Left ventricle myocardium inferior (tissue), 1 donor: ENCODE results near the gene ATIC. TPM values are rescaled to one million over a fixed set of nuclear protein-coding genes. Genes with fewer than 3 reads are reported as not detected.
"Not testable (repeated sequence)": the region's sequence is repeated elsewhere in the genome, so short reads cannot be mapped to it uniquely, and the experiment has no call there.

Experiments used
- DNase-seq: peaks from one replicate; pipeline ENCODE4 v3.0.0-alpha.2; 2020
- H3K27ac ChIP-seq: fragments of 200-600 bp; replicated peaks from 2 replicates; pipeline ENCODE4 v1.8.0; 2021
- H3K27me3 ChIP-seq: fragments of 200-600 bp; 2 replicates; pipeline ENCODE4 v1.8.0; 2021; ENCODE audit warnings: low read depth
- H3K36me3 ChIP-seq: fragments of 200-600 bp; 2 replicates; pipeline ENCODE4 v1.8.0; 2021
- H3K4me1 ChIP-seq: fragments of 200-600 bp; 2 replicates; pipeline ENCODE4 v1.8.0; 2021
- H3K4me3 ChIP-seq: fragments of 200-600 bp; 2 replicates; pipeline ENCODE4 v1.8.0; 2021; ENCODE audit warnings: mild to moderate bottlenecking, moderate library complexity
- H3K9me3 ChIP-seq: fragments of 200-600 bp; replicated peaks from 2 replicates; pipeline ENCODE4 v1.8.0; 2021
- intact Hi-C: fragments of 100-400 bp; cut with micrococcal nuclease; formaldehyde crosslinking; loops from one replicate; pipeline ENCODE4 v1.11.0; 2022
- total RNA-seq: library from RNA; stranded (reverse); fragmentation: NEBNext Ultra II Directional; extraction: Animal tissue kit (Norgen Biotek cat#: 25700); gene quantifications from one replicate; pipeline ENCODE4 v1.2.1, GENCODE V29; 2021
- TF ChIP-seq, protein P1 (sequence below): fragments of 200-600 bp; IDR thresholded peaks from 2 replicates; pipeline ENCODE4 v1.8.0; 2021; ENCODE audit warnings: antibody characterized with exemption, mild to moderate bottlenecking, borderline replicate concordance
- donor health status: DM: no; HTN: yes; CAD: no; lungs with severe emphysema.

The ATIC gene
- total RNA-seq, 1 donor from 2014 or later: 47.1 TPM

DNA sequence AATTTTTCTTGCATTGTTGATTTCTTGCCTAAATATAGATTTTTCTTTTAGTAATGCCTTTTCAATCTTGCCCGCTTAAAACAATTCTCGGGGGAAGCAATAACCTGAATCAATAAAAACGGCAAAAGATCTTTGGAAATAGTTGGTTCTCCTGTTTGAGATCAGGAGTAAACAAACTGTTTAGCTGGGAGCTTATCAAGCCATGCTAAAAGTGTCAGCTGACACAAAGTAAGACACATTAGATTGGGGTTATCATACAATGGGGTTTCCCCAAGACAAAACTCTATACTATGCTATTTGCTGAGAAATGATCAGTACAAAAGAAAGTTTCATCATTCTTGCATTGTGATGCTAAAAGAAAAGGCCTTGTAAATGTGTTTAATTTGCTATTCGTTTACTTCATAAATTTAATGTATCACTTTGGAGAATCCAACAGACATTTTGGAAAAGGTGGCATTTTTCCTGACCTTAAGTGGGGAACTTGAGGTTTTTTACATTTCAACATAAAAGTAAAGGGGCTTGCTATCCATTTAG, 46.5 kb downstream of the ATIC start:
- TF ChIP-seq, protein P1, sequence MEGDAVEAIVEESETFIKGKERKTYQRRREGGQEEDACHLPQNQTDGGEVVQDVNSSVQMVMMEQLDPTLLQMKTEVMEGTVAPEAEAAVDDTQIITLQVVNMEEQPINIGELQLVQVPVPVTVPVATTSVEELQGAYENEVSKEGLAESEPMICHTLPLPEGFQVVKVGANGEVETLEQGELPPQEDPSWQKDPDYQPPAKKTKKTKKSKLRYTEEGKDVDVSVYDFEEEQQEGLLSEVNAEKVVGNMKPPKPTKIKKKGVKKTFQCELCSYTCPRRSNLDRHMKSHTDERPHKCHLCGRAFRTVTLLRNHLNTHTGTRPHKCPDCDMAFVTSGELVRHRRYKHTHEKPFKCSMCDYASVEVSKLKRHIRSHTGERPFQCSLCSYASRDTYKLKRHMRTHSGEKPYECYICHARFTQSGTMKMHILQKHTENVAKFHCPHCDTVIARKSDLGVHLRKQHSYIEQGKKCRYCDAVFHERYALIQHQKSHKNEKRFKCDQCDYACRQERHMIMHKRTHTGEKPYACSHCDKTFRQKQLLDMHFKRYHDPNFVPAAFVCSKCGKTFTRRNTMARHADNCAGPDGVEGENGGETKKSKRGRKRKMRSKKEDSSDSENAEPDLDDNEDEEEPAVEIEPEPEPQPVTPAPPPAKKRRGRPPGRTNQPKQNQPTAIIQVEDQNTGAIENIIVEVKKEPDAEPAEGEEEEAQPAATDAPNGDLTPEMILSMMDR: no peak
- intact Hi-C loops: no loop called here
- H3K27me3 ChIP-seq: no peaks in the 10 kb centered on the region
- peaks cover 36% of the 10 kb centered on the region for H3K36me3 ChIP-seq
- H3K4me1 ChIP-seq: no peaks in the 10 kb centered on the region
- no peaks in the 10 kb centered on the region for H3K9me3 ChIP-seq
- DNase-seq: no peak
- H3K27ac ChIP-seq: no peak overlapping the region
- H3K4me3 ChIP-seq: no peak overlapping the region

DNA sequence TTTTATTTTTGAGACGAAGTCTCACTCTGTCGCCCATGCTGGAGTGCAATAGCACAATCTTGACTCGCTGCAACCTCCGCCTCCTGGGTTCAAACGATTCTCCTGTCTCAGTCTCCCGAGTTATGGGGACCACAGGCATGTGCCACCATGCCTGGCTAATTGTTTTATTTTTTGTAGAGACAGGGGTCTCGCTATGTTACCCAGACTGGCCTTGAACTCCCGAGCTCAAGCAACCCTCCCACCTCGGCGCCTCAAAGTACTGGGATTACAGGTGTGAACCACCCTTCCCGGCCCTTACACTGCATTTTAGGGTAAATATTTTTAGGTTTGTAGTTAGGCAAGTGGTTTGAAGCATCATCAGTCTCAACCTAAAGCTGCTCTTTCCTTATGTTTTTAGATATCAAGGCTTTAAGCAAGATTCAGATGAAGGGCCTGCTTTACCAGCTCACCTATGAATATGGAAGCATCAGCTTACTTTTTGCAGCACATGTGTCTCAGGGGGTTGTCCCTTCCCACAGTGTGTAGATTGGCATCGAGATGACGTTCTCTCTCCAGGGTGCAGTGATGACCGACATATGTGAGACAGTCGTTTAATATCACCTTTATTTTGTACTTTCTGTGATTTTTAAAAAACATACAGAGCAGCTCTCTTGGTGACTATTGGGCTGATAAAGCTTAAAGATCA, 47.2 kb downstream of the ATIC start:
- Histone ChIP-seq H3K4me1 (no peaks in the 10 kb centered on the region), H3K4me3 (no peak overlapping the region), H3K27ac (no peak overlapping the region), H3K27me3 (no peaks in the 10 kb centered on the region), H3K9me3 (no peaks in the 10 kb centered on the region), H3K36me3 (peaks cover 43% of the 10 kb centered on the region)
- intact Hi-C loops: no loop called here
- no peak for DNase-seq
- TF ChIP-seq, protein P1: no peak

DNA sequence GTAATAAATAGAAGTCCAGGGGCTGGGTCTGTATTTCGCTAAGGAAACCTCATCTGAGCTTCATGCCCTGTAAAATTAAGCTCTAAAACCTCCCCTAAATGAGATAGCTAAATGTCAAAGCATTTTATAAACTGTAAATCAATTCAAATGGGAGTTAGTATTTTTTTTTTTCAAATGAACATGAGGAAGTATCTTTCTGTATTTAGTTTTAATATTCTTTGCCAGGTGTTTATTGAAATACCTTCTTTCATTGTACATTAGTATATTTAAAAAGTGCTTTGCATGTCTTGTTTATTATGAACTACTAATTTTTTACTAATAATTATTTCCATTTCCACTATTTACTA, 47.7 kb downstream of the ATIC start:
- Histone ChIP-seq H3K9me3 (no peaks in the 10 kb centered on the region), H3K27ac (no peak overlapping the region), H3K36me3 (peaks cover 48% of the 10 kb centered on the region), H3K4me3 (no peak overlapping the region), H3K4me1 (no peaks in the 10 kb centered on the region), H3K27me3 (no peaks in the 10 kb centered on the region)
- no peak for DNase-seq
- TF ChIP-seq, protein P1: no peak
- intact Hi-C loops: no loop called here

DNA sequence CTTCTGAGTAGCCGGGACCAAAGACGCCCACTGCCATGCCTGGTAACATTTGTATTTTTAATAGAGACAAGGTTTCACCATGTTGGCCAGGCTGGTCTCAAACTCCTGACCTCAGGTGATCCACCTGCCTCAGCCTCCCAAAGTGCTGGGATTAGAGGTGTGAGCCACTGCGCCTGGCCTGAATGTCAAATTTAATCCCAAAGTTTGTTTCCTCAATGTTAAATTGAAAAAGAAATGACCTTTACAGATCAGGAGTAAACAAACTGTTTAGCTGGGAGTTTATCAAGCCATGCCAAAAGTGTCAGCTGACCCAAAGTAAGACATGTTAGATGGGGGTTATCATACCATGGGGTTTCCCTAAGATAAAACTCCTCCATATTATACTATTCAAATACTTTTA, 48.2 kb downstream of the ATIC start:
- H3K36me3 ChIP-seq: peaks cover 53% of the 10 kb centered on the region
- H3K4me3 ChIP-seq, DNase-seq, H3K4me1 ChIP-seq, H3K27ac ChIP-seq, intact Hi-C loops, H3K27me3 ChIP-seq, H3K9me3 ChIP-seq: not testable (repeated sequence)

DNA sequence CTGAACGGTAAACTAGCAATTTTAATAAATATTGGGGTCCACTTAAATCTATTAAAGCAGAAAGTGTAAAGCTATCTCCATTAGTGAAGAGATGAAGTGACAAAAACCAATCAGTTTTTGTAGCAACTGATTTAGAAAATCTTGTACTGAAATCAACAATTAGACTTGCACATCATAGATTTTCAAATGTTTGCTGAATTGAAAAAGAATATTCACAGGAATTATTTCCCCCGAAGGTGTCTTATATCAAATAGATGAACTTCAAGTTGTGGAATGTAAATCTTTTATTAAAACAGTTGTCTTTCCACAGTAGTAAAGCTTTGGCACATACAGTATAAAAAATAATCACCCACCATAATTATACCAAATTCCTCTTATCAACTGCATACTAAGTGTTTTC, 48.7 kb downstream of the ATIC start:
- H3K4me3 ChIP-seq: no peak overlapping the region
- no peaks in the 10 kb centered on the region for H3K4me1 ChIP-seq
- TF ChIP-seq, protein P1: no peak
- intact Hi-C loops: no loop called here
- H3K27ac ChIP-seq: no peak overlapping the region
- H3K9me3 ChIP-seq: no peaks in the 10 kb centered on the region
- no peak for DNase-seq
- no peaks in the 10 kb centered on the region for H3K27me3 ChIP-seq
- H3K36me3 ChIP-seq: peaks cover 58% of the 10 kb centered on the region

DNA sequence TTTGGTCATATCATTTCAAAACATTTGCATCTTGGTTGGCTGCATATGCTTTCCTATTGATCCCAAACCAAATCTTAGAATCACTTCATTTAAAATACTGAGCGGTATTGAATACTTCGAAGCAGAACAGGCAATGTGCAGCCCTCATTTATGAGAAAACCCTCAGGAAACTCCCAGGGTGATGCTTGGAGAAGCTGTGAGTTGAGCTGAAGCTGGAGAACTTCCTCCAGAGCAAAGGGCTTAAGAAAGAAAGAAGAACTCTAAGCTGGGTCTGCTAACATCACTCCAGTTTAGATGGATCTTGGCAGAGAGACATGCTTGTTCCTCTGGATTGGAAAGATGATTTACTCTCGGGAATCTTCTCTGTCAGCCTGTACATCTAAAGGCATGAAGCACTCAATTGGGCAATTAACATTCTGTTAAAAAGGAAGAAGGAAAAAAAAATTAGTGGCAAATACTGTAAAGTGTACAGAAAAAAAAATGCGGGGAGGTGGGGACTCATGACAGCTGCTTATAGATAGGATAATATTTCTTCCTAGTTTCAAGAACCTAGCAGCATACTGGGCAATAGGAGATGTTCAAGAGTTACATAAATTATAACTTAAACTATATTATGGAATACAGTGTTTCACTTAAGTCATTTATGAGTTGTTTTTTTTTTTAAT, 49.5 kb downstream of the ATIC start:
- no peaks in the 10 kb centered on the region for H3K27me3 ChIP-seq
- H3K9me3 ChIP-seq: no peaks in the 10 kb centered on the region
- intact Hi-C loops: no loop called here
- H3K4me3 ChIP-seq: no peak overlapping the region
- TF ChIP-seq, protein P1: no peak
- H3K4me1 ChIP-seq: no peaks in the 10 kb centered on the region
- no peak for DNase-seq
- H3K27ac ChIP-seq: no peak overlapping the region
- H3K36me3 ChIP-seq: peaks cover 59% of the 10 kb centered on the region
